ENCODE results near the gene AFDN. TPM values are rescaled to one million over a fixed set of nuclear protein-coding genes. Genes with fewer than 3 reads are reported as not detected.

AFDN gene
- total RNA-seq, 1 donor from 2014 or later, result 552 TPM

GRCh38 chr6:167832497-167833395 is 6.0 kb downstream of the AFDN start:
- TF ChIP-seq, protein P1, sequence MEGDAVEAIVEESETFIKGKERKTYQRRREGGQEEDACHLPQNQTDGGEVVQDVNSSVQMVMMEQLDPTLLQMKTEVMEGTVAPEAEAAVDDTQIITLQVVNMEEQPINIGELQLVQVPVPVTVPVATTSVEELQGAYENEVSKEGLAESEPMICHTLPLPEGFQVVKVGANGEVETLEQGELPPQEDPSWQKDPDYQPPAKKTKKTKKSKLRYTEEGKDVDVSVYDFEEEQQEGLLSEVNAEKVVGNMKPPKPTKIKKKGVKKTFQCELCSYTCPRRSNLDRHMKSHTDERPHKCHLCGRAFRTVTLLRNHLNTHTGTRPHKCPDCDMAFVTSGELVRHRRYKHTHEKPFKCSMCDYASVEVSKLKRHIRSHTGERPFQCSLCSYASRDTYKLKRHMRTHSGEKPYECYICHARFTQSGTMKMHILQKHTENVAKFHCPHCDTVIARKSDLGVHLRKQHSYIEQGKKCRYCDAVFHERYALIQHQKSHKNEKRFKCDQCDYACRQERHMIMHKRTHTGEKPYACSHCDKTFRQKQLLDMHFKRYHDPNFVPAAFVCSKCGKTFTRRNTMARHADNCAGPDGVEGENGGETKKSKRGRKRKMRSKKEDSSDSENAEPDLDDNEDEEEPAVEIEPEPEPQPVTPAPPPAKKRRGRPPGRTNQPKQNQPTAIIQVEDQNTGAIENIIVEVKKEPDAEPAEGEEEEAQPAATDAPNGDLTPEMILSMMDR (IDR thresholded peaks at IDR 0.05; ENCODE audit: partially characterized antibody, unreplicated experiment), result no peak
- DNase-seq, result no peak
- Mint-ChIP-seq H3K27ac (ENCODE audit: unreplicated experiment) (peak overlapping the region; percentile 87), H3K9me3 (ENCODE audit: unreplicated experiment) (peaks cover 12% of the 10 kb centered on the region), H3K36me3 (ENCODE audit: unreplicated experiment) (no peaks in the 10 kb centered on the region), H3K4me1 (ENCODE audit: low read depth, unreplicated experiment) (peaks cover 43% of the 10 kb centered on the region), H3K4me3 (ENCODE audit: unreplicated experiment) (peak overlapping the region; percentile 84), H3K27me3 (ENCODE audit: unreplicated experiment) (peaks cover 10% of the 10 kb centered on the region)

DNA sequence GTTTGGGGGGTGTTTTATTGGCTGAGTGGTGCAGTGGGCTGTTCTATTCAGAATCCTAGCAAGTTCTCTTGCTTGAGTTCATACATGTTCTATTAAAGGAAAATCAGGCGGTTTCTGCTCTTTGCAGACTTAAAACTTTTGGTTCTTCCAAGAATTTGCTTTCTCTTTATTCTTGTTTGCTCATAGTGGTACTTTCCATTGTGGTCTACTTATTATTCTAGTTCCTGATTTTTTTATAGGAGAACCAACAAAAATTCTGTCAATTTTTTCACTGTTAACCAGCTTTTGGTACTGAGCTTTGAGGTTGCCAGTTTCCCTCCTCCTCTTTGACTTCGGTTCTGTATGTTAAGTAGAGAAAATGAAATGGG is 6.7 kb downstream of the AFDN start:
- peak overlapping the region; percentile 26 for H3K27ac Mint-ChIP-seq (ENCODE audit: unreplicated experiment)
- H3K4me1 Mint-ChIP-seq (ENCODE audit: low read depth, unreplicated experiment), result peaks cover 40% of the 10 kb centered on the region
- peak overlapping the region; percentile 60 for H3K4me3 Mint-ChIP-seq (ENCODE audit: unreplicated experiment)
- H3K27me3 Mint-ChIP-seq (ENCODE audit: unreplicated experiment), result peaks cover 4% of the 10 kb centered on the region
- TF ChIP-seq, protein P1 (IDR thresholded peaks at IDR 0.05; ENCODE audit: partially characterized antibody, unreplicated experiment), result no peak
- peaks cover 5% of the 10 kb centered on the region for H3K9me3 Mint-ChIP-seq (ENCODE audit: unreplicated experiment)
- no peak for DNase-seq
- H3K36me3 Mint-ChIP-seq (ENCODE audit: unreplicated experiment), result no peaks in the 10 kb centered on the region

- Mint-ChIP-seq H3K4me3 (ENCODE audit: unreplicated experiment) (peak overlapping the region; percentile 62), H3K9me3 (ENCODE audit: unreplicated experiment) (peaks cover 3% of the 10 kb centered on the region), H3K27ac (ENCODE audit: unreplicated experiment) (peak overlapping the region; percentile 57), H3K4me1 (ENCODE audit: low read depth, unreplicated experiment) (peaks cover 34% of the 10 kb centered on the region), H3K36me3 (ENCODE audit: unreplicated experiment) (no peaks in the 10 kb centered on the region), H3K27me3 (ENCODE audit: unreplicated experiment) (peaks cover 3% of the 10 kb centered on the region)
- TF ChIP-seq, protein P1 (IDR thresholded peaks at IDR 0.05; ENCODE audit: partially characterized antibody, unreplicated experiment), result no peak
- no peak for DNase-seq
Observed at GRCh38 chr6:167835260-167835659, 8.5 kb downstream of the AFDN start.

- peaks cover 26% of the 10 kb centered on the region for H3K4me1 Mint-ChIP-seq (ENCODE audit: low read depth, unreplicated experiment)
Observed at GRCh38 chr6:167836721-167837120, 10.0 kb downstream of the AFDN start.

More at GRCh38 chr6:167836721-167837120, 10.0 kb downstream of the AFDN start:
- TF ChIP-seq, protein P1 (IDR thresholded peaks at IDR 0.05; ENCODE audit: partially characterized antibody, unreplicated experiment), result no peak
- Mint-ChIP-seq H3K27ac (ENCODE audit: unreplicated experiment) (no peak overlapping the region), H3K4me3 (ENCODE audit: unreplicated experiment) (no peak overlapping the region), H3K9me3 (ENCODE audit: unreplicated experiment) (peaks cover 2% of the 10 kb centered on the region), H3K36me3 (ENCODE audit: unreplicated experiment) (no peaks in the 10 kb centered on the region), H3K27me3 (ENCODE audit: unreplicated experiment) (peaks cover 3% of the 10 kb centered on the region)
- DNase-seq, result no peak
